ENCODE measurements around the gene GDPD2.

GDPD2 gene

GRCh38 chrX:70453024-70453618 is 30.0 kb downstream of the GDPD2 start:
- Histone ChIP-seq H3K36me3 (ENCODE audit: insufficient read depth, low read length) (no peaks in the 10 kb centered on the region), H3K27ac (ENCODE audit: low read length) (no peak overlapping the region), H3K9me3 (ENCODE audit: insufficient read depth, low read length, severe bottlenecking) (no peaks in the 10 kb centered on the region), H3K4me2 (ENCODE audit: insufficient read depth, low read length) (no peak overlapping the region), H3K79me2 (ENCODE audit: insufficient read depth, low read length) (no peaks in the 10 kb centered on the region), H3K27me3 (ENCODE audit: insufficient read depth, low read length, poor library complexity) (no peaks in the 10 kb centered on the region), H3K4me3 (ENCODE audit: low read depth in 1 of 2, low read length in 2 of 2) (no peak overlapping the region), H4K20me1 (ENCODE audit: insufficient read depth, low read length) (no peaks in the 10 kb centered on the region), H3K4me1 (ENCODE audit: insufficient read depth, low read length) (no peaks in the 10 kb centered on the region), H2AFZ (ENCODE audit: low read depth, low read length) (no peak overlapping the region), H3K9ac (ENCODE audit: low read depth, low read length) (no peak overlapping the region)
- TF ChIP-seq EZH2 (IDR thresholded peaks at IDR 0.05; ENCODE audit: borderline replicate concordance, low read depth, low read length, severe bottlenecking) (no peak), CTCF (IDR thresholded peaks at IDR 0.05; ENCODE audit: borderline replicate concordance, extremely low read depth, low read length, poor library complexity, severe bottlenecking) (no peak)
- no peak for DNase-seq
- ATAC-seq (ENCODE audit: insufficient read depth, low read depth): no peak

GRCh38 chrX:70454441-70455365 is 31.6 kb downstream of the GDPD2 start:
- Histone ChIP-seq H3K9me3 (ENCODE audit: insufficient read depth, low read length, severe bottlenecking) (no peaks in the 10 kb centered on the region), H4K20me1 (ENCODE audit: insufficient read depth, low read length) (no peaks in the 10 kb centered on the region), H3K79me2 (ENCODE audit: insufficient read depth, low read length) (no peaks in the 10 kb centered on the region), H3K36me3 (ENCODE audit: insufficient read depth, low read length) (no peaks in the 10 kb centered on the region), H2AFZ (ENCODE audit: low read depth, low read length) (no peak overlapping the region), H3K4me2 (ENCODE audit: insufficient read depth, low read length) (no peak overlapping the region), H3K4me1 (ENCODE audit: insufficient read depth, low read length) (no peaks in the 10 kb centered on the region), H3K27me3 (ENCODE audit: insufficient read depth, low read length, poor library complexity) (no peaks in the 10 kb centered on the region), H3K27ac (ENCODE audit: low read length) (no peak overlapping the region), H3K4me3 (ENCODE audit: low read depth in 1 of 2, low read length in 2 of 2) (no peak overlapping the region), H3K9ac (ENCODE audit: low read depth, low read length) (no peak overlapping the region)
- peak; percentile 70 for ATAC-seq (ENCODE audit: insufficient read depth, low read depth)
- TF ChIP-seq EZH2 (IDR thresholded peaks at IDR 0.05; ENCODE audit: borderline replicate concordance, low read depth, low read length, severe bottlenecking): no peak
- TF ChIP-seq CTCF (IDR thresholded peaks at IDR 0.05; ENCODE audit: borderline replicate concordance, extremely low read depth, low read length, poor library complexity, severe bottlenecking): peak; percentile 77
- peak; percentile 46 for DNase-seq

- H4K20me1 ChIP-seq (ENCODE audit: insufficient read depth, low read length): no peaks in the 10 kb centered on the region
- H3K9me3 ChIP-seq (ENCODE audit: insufficient read depth, low read length, severe bottlenecking): no peaks in the 10 kb centered on the region
- no peaks in the 10 kb centered on the region for H3K79me2 ChIP-seq (ENCODE audit: insufficient read depth, low read length)
- no peak overlapping the region for H3K4me3 ChIP-seq (ENCODE audit: low read depth in 1 of 2, low read length in 2 of 2)
- H3K4me2 ChIP-seq (ENCODE audit: insufficient read depth, low read length): no peak overlapping the region
- no peaks in the 10 kb centered on the region for H3K4me1 ChIP-seq (ENCODE audit: insufficient read depth, low read length)
- no peak overlapping the region for H2AFZ ChIP-seq (ENCODE audit: low read depth, low read length)
- no peak overlapping the region for H3K27ac ChIP-seq (ENCODE audit: low read length)
- H3K9ac ChIP-seq (ENCODE audit: low read depth, low read length): no peak overlapping the region
- no peak for TF ChIP-seq EZH2 (IDR thresholded peaks at IDR 0.05; ENCODE audit: borderline replicate concordance, low read depth, low read length, severe bottlenecking)
- TF ChIP-seq CTCF (IDR thresholded peaks at IDR 0.05; ENCODE audit: borderline replicate concordance, extremely low read depth, low read length, poor library complexity, severe bottlenecking): no peak
- H3K36me3 ChIP-seq (ENCODE audit: insufficient read depth, low read length): no peaks in the 10 kb centered on the region
- ATAC-seq (ENCODE audit: insufficient read depth, low read depth): no peak
- no peak for DNase-seq
- no peaks in the 10 kb centered on the region for H3K27me3 ChIP-seq (ENCODE audit: insufficient read depth, low read length, poor library complexity)
Observed at GRCh38 chrX:70455366-70456202, 32.5 kb downstream of the GDPD2 start.

All from DND-41 (cell line).